HG02943 (cell line): Measurements from ENCODE around the gene UAP1.

Experiments
- ATAC-seq: cut with Tn5 transposase; IDR thresholded peaks from one replicate; pipeline ENCODE4 v1.9.1; 2021; ENCODE audit warnings: mild to moderate bottlenecking, low read depth, moderate library complexity; ENCODE audit not compliant: unreplicated experiment

UAP1 gene

GRCh38 chr1:162612606-162613400, 51.3 kb downstream of the UAP1 start:
- no peak for ATAC-seq

GRCh38 chr1:162616848-162617247, 55.3 kb downstream of the UAP1 start:
- no peak for ATAC-seq

DNA sequence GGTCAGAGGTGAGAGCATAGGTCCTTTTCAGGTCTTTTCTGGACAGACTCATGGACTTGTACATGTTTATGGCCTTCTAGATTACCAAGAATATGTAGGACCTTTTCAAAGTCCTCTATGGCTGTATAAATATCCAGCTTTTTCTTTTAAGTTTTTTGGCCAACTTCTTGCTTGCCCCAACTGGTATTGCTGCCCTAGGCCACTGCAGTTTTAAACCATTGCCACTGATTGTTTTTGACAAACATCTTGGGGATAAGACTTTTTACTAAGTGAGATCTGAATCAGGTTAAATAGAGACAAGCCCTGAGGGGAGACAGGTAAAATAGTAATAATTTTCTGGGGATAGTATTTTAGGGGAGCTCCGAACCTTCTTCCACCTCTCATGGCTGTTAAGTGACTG, 56.0 kb downstream of the UAP1 start:
- no peak for ATAC-seq

DNA sequence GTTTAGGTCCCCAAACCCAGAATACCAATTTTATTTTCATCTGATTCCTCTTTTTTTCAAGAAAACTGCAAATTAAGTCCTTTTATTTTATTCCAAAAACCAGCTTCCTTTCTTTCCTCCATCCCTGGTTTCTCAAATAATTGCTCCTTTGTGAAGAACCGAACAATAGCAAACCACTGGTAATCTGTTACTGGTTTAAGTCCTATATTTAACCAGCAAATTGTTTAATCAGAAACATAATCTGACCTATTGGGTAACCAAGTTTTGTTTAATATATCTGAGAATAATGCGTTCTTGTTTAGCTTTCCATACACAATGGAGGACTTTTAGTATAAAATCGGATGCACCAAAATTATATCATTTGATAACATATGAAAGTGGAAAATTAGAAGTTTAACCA, 57.6 kb downstream of the UAP1 start:
- ATAC-seq = no peak

GRCh38 chr1:162621256-162621655, 59.7 kb downstream of the UAP1 start:
- no peak for ATAC-seq

DNA sequence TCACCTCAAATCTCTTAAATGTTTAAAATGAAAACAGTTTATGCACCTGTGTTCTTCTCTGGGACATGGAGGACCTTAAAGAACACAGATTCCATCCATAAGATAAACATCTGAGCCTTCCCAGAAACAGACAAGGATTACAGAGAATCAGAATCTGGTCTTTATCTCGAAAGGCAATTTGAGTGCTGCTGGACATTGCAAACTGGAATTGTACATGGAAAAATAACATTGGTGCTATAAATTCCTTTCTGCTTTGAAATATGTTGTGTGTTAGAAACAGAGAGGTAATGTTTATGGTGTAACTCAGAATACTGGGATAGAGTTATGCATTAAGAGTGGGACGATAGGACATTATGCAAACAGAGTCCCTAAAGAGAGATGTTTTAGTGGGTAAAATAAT, 64.2 kb downstream of the UAP1 start:
- no peak for ATAC-seq

DNA sequence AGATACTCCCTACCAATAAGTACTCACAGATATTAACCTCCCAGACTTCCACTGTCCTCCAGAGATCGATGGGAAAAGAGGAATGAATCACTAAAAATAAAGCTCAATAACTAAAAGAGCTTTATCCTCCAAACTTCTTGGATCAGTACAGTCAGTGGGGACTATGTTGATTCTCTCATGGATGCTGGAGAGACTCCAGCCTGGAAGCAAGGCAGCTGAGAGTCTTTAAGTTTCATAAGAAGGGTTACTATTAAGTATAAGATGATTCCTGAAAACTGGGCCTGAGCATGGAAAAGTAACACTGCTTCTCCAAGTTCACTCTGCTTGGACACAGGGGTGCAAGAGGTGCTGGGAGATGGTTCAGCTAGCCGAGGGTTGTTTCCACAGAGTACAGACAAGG, 64.6 kb downstream of the UAP1 start:
- no peak for ATAC-seq

- ATAC-seq = no peak
Measured at GRCh38 chr1:162626761-162627160, 65.2 kb downstream of the UAP1 start.

GRCh38 chr1:162627662-162628296, 66.3 kb downstream of the UAP1 start:
- no peak for ATAC-seq

DNA sequence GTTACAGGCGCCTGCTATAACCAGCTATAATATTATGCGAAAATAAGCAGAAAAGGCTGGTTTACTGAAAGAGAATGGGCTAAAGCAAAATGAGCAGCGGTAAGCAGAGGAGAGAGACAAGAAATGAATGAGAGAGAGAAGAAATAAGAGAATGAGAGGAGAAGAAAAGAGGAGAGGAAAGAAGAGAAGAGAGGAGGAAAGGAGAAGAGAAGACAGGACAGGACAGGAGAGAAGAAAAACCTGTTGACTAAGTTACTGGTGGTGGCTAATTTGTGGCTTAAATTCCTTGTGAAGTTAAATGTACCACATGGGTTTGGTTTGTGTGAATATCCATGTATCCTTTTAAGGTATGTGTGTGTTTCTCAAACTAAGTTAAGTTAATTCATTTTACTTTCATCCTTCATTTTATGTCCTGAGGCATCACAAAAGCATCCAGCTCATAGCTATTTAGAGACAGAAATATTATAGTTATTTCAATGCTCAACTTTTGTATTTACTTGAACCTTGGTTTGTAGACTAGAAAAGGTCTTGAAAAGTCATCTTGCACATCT, 67.6 kb downstream of the UAP1 start:
- no peak for ATAC-seq

DNA sequence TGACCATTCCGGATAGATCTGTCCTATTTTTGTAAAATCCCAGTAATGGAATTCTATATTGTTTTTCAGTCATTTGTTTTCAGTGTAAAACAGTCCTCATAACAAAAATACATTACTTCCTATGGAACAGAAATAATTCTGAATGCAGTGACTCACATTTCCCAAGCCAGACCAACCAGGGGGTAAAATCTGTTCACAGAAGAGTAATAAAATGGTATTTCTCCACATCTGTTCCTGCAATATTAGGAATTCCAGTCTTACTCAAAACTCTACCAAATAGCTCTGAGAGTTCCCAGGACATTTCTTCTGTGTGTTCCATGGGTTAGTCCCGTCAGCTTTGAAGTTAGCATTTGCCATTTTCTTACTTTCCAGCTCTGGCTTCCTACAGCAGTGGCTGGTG, 68.1 kb downstream of the UAP1 start:
- ATAC-seq = no peak

DNA sequence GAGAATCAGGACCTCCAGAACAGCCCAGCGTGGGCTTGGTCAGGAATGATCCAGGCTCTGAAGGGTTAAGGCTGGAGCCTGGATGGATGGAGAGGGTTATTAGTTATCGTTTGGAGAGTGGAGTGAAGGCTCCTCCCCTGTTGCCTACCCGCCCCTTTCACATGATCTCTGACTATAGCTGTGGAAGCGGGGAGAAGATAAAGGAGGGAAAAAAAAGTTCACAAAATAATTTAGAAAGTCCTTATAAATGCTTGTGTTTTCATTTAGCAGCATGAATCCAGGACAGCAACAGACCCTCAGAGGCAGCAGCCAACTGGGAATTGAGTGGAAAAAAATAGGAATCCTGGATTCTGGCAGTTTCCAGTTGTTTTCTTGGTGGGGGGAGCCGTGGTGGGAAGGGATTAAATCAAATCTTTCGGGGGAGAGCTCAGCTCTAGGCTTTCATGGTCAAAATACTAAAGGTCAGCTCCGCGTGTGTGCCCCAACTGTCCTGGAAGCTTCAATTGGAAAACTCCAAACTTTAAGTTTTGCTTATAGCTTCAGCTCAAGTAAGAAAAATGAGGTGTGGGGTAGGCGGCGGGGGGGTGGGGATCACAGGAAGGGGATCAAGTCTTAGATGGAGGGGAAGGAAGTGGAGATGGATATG, 70.1 kb downstream of the UAP1 start:
- no peak for ATAC-seq

GRCh38 chr1:162632217-162632666, 70.7 kb downstream of the UAP1 start, which contains the start of gene DDR2:
DDR2 (plus strand) TSS chr1:162632464; CDS start chr1:162719064, 86,600 bp downstream.
- no peak for ATAC-seq

DNA sequence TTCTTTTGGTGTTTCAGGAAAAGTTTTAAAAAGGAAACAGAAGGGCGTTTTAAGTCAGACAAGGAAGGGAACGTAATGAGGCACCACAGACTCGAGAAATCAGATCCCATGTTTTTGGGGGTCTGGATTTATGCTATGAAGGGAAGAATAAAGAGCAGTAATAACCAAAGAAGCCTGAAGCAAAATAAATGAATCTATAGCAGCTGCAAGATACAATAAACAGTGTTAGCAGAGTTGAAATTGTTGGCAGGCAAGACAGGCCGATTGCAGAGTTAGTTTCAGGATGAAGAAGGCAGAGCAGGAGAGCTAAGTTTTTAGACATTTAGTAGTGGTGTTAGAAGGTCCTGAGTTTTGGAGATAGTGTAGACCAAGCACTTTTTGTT, 71.2 kb downstream of the UAP1 start:
- no peak for ATAC-seq

DNA sequence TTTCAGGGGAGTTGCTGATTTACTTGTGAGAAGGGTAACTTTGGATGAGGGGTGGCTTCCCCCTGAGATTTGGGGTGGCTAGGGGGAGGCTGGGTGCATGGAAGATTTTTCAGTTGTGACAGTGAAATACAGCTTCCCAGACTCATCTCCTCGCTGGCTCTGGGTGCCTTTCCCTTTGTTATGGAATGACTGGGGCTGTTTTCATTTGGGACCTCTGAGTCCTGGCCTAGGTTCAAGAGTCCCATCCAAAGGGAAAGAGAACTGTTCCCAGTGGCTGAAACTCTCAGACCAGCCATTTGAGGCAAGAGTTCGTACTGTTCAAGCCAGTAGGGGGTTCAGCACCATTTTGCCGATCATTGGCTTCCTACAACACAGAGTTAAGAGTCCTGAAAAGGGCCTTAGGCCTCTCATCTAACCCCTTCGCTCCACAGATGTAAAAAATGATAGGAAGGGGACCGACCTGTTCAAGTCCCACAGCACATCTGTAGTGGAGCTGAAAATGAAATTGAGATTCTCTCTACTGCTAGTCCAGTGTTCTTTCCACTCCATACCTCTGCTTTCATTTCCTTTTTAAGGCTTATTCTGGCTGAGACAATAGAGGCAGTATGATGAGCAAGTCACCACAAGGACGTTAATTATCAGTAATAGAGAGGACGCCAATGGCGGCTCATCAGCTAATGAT, 71.7 kb downstream of the UAP1 start:
- no peak for ATAC-seq

- no peak for ATAC-seq
Measured at GRCh38 chr1:162635418-162635817, 73.9 kb downstream of the UAP1 start.

GRCh38 chr1:162639718-162640117, 78.2 kb downstream of the UAP1 start:
- no peak for ATAC-seq

- ATAC-seq = no peak
Measured at GRCh38 chr1:162641114-162641513, 79.6 kb downstream of the UAP1 start.

- no peak for ATAC-seq
Measured at GRCh38 chr1:162644986-162645314, 83.4 kb downstream of the UAP1 start.

DNA sequence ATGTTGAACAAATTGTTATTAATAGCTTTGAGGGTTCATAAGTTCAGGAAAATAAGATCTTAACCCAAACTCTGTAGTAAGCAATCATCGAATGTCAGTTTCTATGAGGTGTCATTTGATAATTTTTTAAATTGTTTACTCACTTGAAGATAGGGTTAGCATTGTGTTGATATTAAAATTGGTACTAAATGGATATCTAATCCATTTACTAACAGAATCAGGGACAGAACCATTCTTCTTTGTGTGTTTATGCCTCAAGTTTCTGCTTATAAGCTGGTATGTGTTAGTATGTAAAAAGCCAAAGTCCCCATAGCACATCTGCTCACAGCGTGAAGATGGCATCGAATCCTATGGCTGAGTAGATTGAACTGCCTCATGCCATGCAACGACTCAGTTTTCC, 84.1 kb downstream of the UAP1 start:
- no peak for ATAC-seq

DNA sequence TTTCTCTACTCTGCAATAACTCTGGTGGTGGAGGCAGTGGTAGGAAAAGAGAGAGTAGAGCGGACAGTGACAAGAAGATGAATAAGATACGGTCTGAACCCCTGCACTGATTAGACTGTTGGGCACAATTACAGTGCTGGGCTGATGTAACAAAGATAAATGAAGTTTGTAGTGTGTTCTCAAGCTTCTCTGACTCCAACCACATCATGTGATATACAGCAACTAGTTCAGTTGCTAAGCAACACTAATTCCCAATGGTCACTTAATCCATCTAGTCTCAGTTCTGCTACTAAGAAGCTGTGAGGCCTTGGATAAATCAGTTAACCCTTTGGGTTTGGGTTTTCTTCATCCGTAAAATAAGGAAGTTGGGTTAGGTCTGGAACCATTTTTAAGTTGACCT, 88.1 kb downstream of the UAP1 start:
- ATAC-seq = no peak
